HepG2 (cell line): ENCODE results near the gene LGI4. TPM values are rescaled to one million over a fixed set of nuclear protein-coding genes. Genes with fewer than 3 reads are reported as not detected.

Experiments used
- DNMT1 ChIP-seq: sonication (generic); formaldehyde crosslinking; IDR thresholded peaks from 2 replicates; pipeline ENCODE4 v1.5.1; 2020; ENCODE audit warnings: mild to moderate bottlenecking, missing genetic modification reagents
- ELF1 ChIP-seq: sonication (generic); formaldehyde crosslinking; IDR thresholded peaks from 2 replicates; pipeline ENCODE4 v1.4.0; 2020; ENCODE audit warnings: missing genetic modification reagents
- GATAD2A ChIP-seq: IDR thresholded peaks from 2 replicates; pipeline ENCODE4 v1.6.1; 2016
- MED8 ChIP-seq: sonication (generic); formaldehyde crosslinking; IDR thresholded peaks from 2 replicates; pipeline ENCODE4 v1.8.1; 2023; ENCODE audit warnings: mild to moderate bottlenecking, missing genetic modification reagents; ENCODE audit not compliant: insufficient replicate concordance
- MEF2D ChIP-seq: sonication (generic); formaldehyde crosslinking; IDR thresholded peaks from 2 replicates; pipeline ENCODE4 v1.5.1; 2020; ENCODE audit warnings: mild to moderate bottlenecking, missing genetic modification reagents
- SALL1 ChIP-seq: sonication (generic); formaldehyde crosslinking; IDR thresholded peaks from 2 replicates; pipeline ENCODE4 v1.8.0; 2022; ENCODE audit warnings: mild to moderate bottlenecking, missing genetic modification reagents
- SMAD3 ChIP-seq: sonication (generic); formaldehyde crosslinking; IDR thresholded peaks from 2 replicates; pipeline ENCODE4 v1.4.0; 2020; ENCODE audit warnings: missing genetic modification reagents
- SOX6 ChIP-seq, 2 experiments: fragments of 450-650 bp in 1 of 2; sonication (generic) in 1 of 2; formaldehyde crosslinking in 1 of 2; IDR thresholded peaks; 2 replicates each; pipeline versions ENCODE4 v1.4.0 to v1.6.1; 2017 to 2020; ENCODE audit warnings: antibody characterized with exemption in 1 of 2, mild to moderate bottlenecking in 1 of 2, missing genetic modification reagents in 1 of 2
- ZBTB3 ChIP-seq: sonication (generic); formaldehyde crosslinking; IDR thresholded peaks from 2 replicates; pipeline ENCODE4 v1.4.0; 2020; ENCODE audit warnings: low read depth, mild to moderate bottlenecking, moderate library complexity, missing genetic modification reagents, borderline replicate concordance
- ZBTB7A ChIP-seq: sonication (generic); formaldehyde crosslinking; IDR thresholded peaks from 2 replicates; pipeline ENCODE4 v1.8.0; 2022; ENCODE audit warnings: mild to moderate bottlenecking, missing genetic modification reagents
- ZFP36L2 ChIP-seq: sonication (generic); formaldehyde crosslinking; IDR thresholded peaks from 2 replicates; pipeline ENCODE4 v1.4.0; 2020; ENCODE audit warnings: missing genetic modification reagents
- ZKSCAN8 ChIP-seq: IDR thresholded peaks from 2 replicates; pipeline ENCODE4 v1.6.1; 2016; ENCODE audit warnings: borderline replicate concordance, missing genetic modification reagents, missing compliant biosample characterization
- ZNF614 ChIP-seq: IDR thresholded peaks from 2 replicates; pipeline ENCODE4 v1.6.1; 2018; ENCODE audit warnings: missing biosample characterization, missing genetic modification reagents, inconsistent platforms, borderline replicate concordance
- ZNF776 ChIP-seq: sonication (generic); formaldehyde crosslinking; IDR thresholded peaks from 2 replicates; pipeline ENCODE4 v1.4.0; 2020; ENCODE audit warnings: mild to moderate bottlenecking, missing genetic modification reagents
- polyA plus RNA-seq, 8 experiments: library from polyadenylated mRNA; depleted of rRNA in 3 of 8; stranded (reverse) in 7 of 8; unstranded in 1 of 8; fragments of >200 nt; fragmentation: Illumina TruSeq in 4 of 8; extraction: Trizol in 4 of 8; gene quantifications; 2 replicates each; pipeline versions ENCODE4 v1.2.1 to v1.2.3, GENCODE V29; 2011 to 2016; ENCODE audit warnings: low read depth in 4 of 8, missing spikeins in 1 of 8, mixed read lengths in 1 of 8; ENCODE audit not compliant: insufficient read depth in 1 of 8
- total RNA-seq, 5 experiments: library from RNA; depleted of rRNA; stranded (reverse); fragments of >200 nt; fragmentation: Illumina TruSeq; extraction: Trizol; gene quantifications; 2 replicates each; pipeline ENCODE4 v1.2.3, GENCODE V29; 2016; ENCODE audit warnings: low read depth in 1 of 5
- TF ChIP-seq, protein P1 (sequence below): sonication (generic); formaldehyde crosslinking; conservative IDR thresholded peaks from 2 replicates; pipeline ENCODE4 v1.4.0; 2020; ENCODE audit warnings: mild to moderate bottlenecking, missing genetic modification reagents, moderate library complexity
- TF ChIP-seq, protein P2 (sequence below): IDR thresholded peaks from 2 replicates; pipeline ENCODE4 v1.6.1; 2016; ENCODE audit warnings: missing genetic modification reagents, missing compliant biosample characterization
- TF ChIP-seq, protein P3 (sequence below), 2 experiments: sonication (generic) in 1 of 2; formaldehyde crosslinking in 1 of 2; IDR thresholded peaks; 2 replicates each; pipeline versions ENCODE4 v1.4.0 to v1.6.1; 2016 to 2020; ENCODE audit warnings: borderline replicate concordance in 1 of 2, low read depth in 1 of 2, mild to moderate bottlenecking in 1 of 2, missing genetic modification reagents in 1 of 2
- TF ChIP-seq, protein P4 (sequence below): sonication (generic); formaldehyde crosslinking; IDR thresholded peaks from 2 replicates; pipeline ENCODE4 v1.4.0; 2020; ENCODE audit warnings: missing genetic modification reagents

Gene LGI4
- total and polyA plus RNA-seq, 2 of the 13 experiments (the other 11 are each of a cell fraction or from before 2014, with no cell fraction given) = 2.8 TPM; not detected in 1

DNA sequence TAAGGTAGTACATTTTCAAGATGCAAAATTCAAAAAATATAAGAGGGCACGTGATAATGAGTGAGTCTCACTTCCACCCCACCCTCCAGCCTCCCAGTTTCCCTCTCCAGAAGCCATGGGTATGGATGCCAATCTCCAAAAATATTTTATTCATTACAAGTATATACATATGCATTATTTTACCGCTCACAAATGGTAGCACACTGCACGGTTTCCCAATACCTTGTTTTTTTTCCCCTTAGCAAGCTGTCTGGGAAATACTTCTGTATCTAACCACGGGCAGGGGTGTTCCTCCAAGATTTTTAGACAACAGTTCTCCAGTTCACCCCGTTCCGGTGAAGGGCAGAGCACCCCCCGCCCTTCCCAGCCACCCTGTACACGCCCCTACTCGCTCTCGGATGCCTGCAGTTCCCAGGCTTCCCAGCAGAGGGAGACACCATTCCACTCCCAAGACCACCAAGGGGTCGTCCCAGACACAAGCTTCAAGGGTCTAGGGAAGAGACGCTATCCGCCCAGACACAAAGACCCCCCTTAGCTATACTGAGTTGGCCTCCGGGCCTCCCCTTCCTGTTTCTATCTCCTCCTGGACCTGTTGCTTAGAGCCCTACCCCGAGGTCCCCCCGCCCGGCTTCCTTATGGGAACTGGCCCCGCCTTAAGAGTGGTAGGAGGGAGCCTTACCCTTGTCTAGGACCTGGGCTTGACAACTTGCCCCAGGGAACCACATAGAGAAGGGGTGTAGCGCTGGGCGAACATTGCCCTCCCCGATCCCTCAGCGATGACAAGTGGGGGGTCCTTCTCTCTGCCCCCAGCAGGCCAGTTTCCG is 20.3 kb downstream of the LGI4 start (continued):
- TF ChIP-seq, protein P1, sequence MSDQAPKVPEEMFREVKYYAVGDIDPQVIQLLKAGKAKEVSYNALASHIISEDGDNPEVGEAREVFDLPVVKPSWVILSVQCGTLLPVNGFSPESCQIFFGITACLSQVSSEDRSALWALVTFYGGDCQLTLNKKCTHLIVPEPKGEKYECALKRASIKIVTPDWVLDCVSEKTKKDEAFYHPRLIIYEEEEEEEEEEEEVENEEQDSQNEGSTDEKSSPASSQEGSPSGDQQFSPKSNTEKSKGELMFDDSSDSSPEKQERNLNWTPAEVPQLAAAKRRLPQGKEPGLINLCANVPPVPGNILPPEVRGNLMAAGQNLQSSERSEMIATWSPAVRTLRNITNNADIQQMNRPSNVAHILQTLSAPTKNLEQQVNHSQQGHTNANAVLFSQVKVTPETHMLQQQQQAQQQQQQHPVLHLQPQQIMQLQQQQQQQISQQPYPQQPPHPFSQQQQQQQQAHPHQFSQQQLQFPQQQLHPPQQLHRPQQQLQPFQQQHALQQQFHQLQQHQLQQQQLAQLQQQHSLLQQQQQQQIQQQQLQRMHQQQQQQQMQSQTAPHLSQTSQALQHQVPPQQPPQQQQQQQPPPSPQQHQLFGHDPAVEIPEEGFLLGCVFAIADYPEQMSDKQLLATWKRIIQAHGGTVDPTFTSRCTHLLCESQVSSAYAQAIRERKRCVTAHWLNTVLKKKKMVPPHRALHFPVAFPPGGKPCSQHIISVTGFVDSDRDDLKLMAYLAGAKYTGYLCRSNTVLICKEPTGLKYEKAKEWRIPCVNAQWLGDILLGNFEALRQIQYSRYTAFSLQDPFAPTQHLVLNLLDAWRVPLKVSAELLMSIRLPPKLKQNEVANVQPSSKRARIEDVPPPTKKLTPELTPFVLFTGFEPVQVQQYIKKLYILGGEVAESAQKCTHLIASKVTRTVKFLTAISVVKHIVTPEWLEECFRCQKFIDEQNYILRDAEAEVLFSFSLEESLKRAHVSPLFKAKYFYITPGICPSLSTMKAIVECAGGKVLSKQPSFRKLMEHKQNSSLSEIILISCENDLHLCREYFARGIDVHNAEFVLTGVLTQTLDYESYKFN (CRISPR knock-in tag) = 0 out of 2 replicates have a peak, but pooled peaks have one; percentile 21
- TF ChIP-seq ZBTB7A (CRISPR knock-in tag) (peak; percentile 98), SALL1 (CRISPR knock-in tag) (0 out of 2 replicates have a peak, but pooled peaks have one; percentile 28), ZNF614 (CRISPR knock-in tag) (0 out of 2 replicates have a peak, but pooled peaks have one; percentile 23), SMAD3 (no peak), GATAD2A (CRISPR knock-in tag) (peak; percentile 52; the same call in 1 of the 2 replicates), SOX6 (IDR thresholded peaks at IDR 0.05) (no peak), SOX6 (CRISPR knock-in tag; IDR thresholded peaks at IDR 0.05) (0 out of 2 replicates have a peak, but pooled peaks have one; percentile 13), ZFP36L2 (CRISPR knock-in tag) (no peak), MEF2D (CRISPR knock-in tag) (peak; percentile 51; the same call in 1 of the 2 replicates), ELF1 (CRISPR knock-in tag) (no peak), ZNF776 (CRISPR knock-in tag) (no peak), MED8 (CRISPR knock-in tag) (no peak), ZBTB3 (CRISPR knock-in tag) (no peak), DNMT1 (CRISPR knock-in tag) (no peak), ZKSCAN8 (no peak)
- TF ChIP-seq, protein P2, sequence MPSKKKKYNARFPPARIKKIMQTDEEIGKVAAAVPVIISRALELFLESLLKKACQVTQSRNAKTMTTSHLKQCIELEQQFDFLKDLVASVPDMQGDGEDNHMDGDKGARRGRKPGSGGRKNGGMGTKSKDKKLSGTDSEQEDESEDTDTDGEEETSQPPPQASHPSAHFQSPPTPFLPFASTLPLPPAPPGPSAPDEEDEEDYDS (CRISPR knock-in tag) = 0 out of 2 replicates have a peak, but pooled peaks have one; percentile 18
- TF ChIP-seq, protein P3, sequence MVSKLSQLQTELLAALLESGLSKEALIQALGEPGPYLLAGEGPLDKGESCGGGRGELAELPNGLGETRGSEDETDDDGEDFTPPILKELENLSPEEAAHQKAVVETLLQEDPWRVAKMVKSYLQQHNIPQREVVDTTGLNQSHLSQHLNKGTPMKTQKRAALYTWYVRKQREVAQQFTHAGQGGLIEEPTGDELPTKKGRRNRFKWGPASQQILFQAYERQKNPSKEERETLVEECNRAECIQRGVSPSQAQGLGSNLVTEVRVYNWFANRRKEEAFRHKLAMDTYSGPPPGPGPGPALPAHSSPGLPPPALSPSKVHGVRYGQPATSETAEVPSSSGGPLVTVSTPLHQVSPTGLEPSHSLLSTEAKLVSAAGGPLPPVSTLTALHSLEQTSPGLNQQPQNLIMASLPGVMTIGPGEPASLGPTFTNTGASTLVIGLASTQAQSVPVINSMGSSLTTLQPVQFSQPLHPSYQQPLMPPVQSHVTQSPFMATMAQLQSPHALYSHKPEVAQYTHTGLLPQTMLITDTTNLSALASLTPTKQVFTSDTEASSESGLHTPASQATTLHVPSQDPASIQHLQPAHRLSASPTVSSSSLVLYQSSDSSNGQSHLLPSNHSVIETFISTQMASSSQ (IDR thresholded peaks at IDR 0.05; ENCODE audit: low read depth) = no peak
- TF ChIP-seq, protein P3 (CRISPR knock-in tag; IDR thresholded peaks at IDR 0.05; ENCODE audit: borderline replicate concordance) = no peak
- TF ChIP-seq, protein P4, sequence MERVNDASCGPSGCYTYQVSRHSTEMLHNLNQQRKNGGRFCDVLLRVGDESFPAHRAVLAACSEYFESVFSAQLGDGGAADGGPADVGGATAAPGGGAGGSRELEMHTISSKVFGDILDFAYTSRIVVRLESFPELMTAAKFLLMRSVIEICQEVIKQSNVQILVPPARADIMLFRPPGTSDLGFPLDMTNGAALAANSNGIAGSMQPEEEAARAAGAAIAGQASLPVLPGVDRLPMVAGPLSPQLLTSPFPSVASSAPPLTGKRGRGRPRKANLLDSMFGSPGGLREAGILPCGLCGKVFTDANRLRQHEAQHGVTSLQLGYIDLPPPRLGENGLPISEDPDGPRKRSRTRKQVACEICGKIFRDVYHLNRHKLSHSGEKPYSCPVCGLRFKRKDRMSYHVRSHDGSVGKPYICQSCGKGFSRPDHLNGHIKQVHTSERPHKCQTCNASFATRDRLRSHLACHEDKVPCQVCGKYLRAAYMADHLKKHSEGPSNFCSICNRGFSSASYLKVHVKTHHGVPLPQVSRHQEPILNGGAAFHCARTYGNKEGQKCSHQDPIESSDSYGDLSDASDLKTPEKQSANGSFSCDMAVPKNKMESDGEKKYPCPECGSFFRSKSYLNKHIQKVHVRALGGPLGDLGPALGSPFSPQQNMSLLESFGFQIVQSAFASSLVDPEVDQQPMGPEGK = peak; percentile 50; the same call in 1 of the 2 replicates
